HL-60 (cell line): ENCODE data around the gene WDR93.

ENCODE experiments used
- CTCF ChIP-seq: IDR thresholded peaks from one replicate; pipeline ENCODE4 v1.5.1; 2011; ENCODE audit warnings: low read length, control low read depth, inconsistent platforms; ENCODE audit not compliant: insufficient read depth
- GABPA ChIP-seq: IDR thresholded peaks from 2 replicates; pipeline ENCODE4 v1.6.1; 2012; ENCODE audit warnings: low read depth

- TF ChIP-seq GABPA (no peak), CTCF (no peak)
Measured at GRCh38 chr15:89755701-89756100, 65.1 kb downstream of the WDR93 start.
